DND-41 (cell line): ENCODE measurements around the gene LEMD1.

Experiments
- CTCF ChIP-seq: IDR thresholded peaks from 2 replicates; pipeline ENCODE4 v1.5.1; 2012; ENCODE audit warnings: borderline replicate concordance, low read length, moderate library complexity, mild to moderate bottlenecking; ENCODE audit not compliant: poor library complexity, severe bottlenecking; ENCODE audit errors: extremely low read depth
- EZH2 ChIP-seq: IDR thresholded peaks from 3 replicates; pipeline ENCODE4 v1.6.1; 2012; ENCODE audit warnings: borderline replicate concordance, low read depth, mild to moderate bottlenecking, moderate library complexity, low read length, inconsistent platforms; ENCODE audit not compliant: severe bottlenecking

- no peak for TF ChIP-seq CTCF
- TF ChIP-seq EZH2, result no peak
Observed at GRCh38 chr1:205387845-205388244, 34.0 kb downstream of the LEMD1 start.
